ENCODE results near the gene RPS24. TPM values are rescaled to one million over a fixed set of nuclear protein-coding genes. Genes with fewer than 3 reads are reported as not detected.

Gene RPS24
- total RNA-seq, 1 experiment from 2014 or later = 9,576 TPM

DNA sequence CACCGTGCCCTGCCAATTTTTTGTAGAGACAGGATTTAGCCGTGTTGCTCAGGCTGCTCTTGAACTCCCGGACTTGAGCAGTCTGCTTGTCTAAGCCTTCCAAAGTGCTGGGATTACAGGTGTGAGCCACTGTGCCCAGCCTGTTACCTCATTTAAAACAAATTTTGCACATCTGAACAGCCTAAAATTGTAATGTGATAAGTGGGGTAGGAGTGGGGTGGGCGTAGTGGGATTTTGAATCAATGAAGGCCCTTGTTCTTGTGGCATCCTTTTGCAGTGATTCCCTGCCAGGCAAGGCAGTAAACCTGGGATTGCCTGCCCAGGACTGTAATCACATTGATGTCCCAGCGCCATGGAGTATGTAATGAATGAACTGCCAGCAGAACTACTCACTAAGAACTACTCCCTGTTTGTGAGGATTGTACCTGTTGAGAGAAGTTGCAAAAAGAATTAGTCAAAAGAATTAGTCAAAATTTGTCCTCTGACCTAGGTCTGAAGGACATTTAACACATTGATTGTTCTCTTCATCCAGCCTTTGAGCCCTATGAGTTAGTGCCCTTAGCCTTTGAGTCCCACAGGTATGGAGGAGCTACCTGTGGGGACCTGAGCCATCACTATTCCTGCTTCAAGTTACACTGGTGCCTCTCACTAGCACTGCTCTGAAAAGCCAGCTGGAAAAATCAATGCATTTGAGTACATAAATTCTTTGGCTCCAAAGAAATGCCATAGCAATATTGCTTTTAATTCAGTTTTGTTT, 5.3 kb downstream of the RPS24 start:
- CTCF ChIA-PET = interaction anchor here (0.6 kb wide), 1 partner anchor 122 kb away, joined by 4 read pairs; no protein-coding TSS in a partner anchor
- H3K4me1 ChIP-seq (ENCODE audit: insufficient read depth, low read length) = peaks cover 37% of the 10 kb centered on the region
- no TSS peak for BruUV-seq (replicated peaks)
- H3K36me3 ChIP-seq (ENCODE audit: low read depth, low read length) = peaks cover 87% of the 10 kb centered on the region
- H3K4me2 ChIP-seq (ENCODE audit: low read length) = peak overlapping the region; percentile 76; the same call in 1 of the 2 replicates
- no peak overlapping the region for H3K27ac ChIP-seq (ENCODE audit: low read length)
- no peaks in the 10 kb centered on the region for H3K9me2 ChIP-seq (replicated peaks; ENCODE audit: low read length)
- peaks cover 95% of the 10 kb centered on the region for H4K20me1 ChIP-seq (ENCODE audit: low read length)
- no peaks in the 10 kb centered on the region for H3K9me3 ChIP-seq (ENCODE audit: low read length)
- no peak overlapping the region for H3K4me3 ChIP-seq (ENCODE audit: low read length)
- POLR2A ChIA-PET (ENCODE audit: unreplicated experiment) = interaction anchor here (0.7 kb wide), 1 partner anchor 19 kb away, joined by 4 read pairs; no protein-coding TSS in a partner anchor
- intact Hi-C loops (cut with micrococcal nuclease) = no loop called here
- ATAC-seq = no peak
- TF ChIP-seq, protein P1, sequence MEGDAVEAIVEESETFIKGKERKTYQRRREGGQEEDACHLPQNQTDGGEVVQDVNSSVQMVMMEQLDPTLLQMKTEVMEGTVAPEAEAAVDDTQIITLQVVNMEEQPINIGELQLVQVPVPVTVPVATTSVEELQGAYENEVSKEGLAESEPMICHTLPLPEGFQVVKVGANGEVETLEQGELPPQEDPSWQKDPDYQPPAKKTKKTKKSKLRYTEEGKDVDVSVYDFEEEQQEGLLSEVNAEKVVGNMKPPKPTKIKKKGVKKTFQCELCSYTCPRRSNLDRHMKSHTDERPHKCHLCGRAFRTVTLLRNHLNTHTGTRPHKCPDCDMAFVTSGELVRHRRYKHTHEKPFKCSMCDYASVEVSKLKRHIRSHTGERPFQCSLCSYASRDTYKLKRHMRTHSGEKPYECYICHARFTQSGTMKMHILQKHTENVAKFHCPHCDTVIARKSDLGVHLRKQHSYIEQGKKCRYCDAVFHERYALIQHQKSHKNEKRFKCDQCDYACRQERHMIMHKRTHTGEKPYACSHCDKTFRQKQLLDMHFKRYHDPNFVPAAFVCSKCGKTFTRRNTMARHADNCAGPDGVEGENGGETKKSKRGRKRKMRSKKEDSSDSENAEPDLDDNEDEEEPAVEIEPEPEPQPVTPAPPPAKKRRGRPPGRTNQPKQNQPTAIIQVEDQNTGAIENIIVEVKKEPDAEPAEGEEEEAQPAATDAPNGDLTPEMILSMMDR (conservative IDR thresholded peaks at IDR 0.05; ENCODE audit: low read depth, low read length) = no peak
- TF ChIP-seq EZH2phosphoT487 (IDR thresholded peaks at IDR 0.05; ENCODE audit: borderline replicate concordance, low read length) (no peak), EZH2 (IDR thresholded peaks at IDR 0.05; ENCODE audit: low read length, unreplicated experiment) (no peak)
- no peaks in the 10 kb centered on the region for H3K27me3 ChIP-seq (ENCODE audit: low read length)
- H3K79me2 ChIP-seq (ENCODE audit: low read length) = peaks cover 80% of the 10 kb centered on the region
- H2AFZ ChIP-seq (ENCODE audit: low read length) = no peak overlapping the region
- no peak overlapping the region for H3K9ac ChIP-seq (ENCODE audit: low read length)
- H3F3A ChIP-seq (ENCODE audit: low read length, unreplicated experiment) = peaks cover 84% of the 10 kb centered on the region
- no peak for DNase-seq

DNA sequence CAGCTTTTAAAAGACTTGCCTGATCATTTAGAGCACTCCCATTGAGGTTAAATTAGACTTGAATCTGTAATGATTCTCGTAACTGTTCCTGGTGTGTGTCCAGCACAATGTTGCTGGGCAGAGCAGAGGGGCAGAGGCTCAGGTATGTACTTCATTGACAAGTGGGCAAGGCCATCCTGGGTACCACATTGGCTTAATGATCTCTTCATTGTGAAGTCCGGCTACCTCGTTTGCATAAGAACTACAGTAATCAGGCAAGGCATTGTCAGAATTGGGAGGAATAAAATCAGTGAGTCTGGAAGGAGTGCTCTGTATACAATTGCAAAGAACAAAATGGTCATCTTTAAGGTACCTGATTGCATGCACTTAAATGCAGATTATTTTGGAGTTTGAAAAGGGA, 6.1 kb downstream of the RPS24 start:
- DNase-seq = no peak
- Histone ChIP-seq H3K9me2 (replicated peaks; ENCODE audit: low read length) (no peaks in the 10 kb centered on the region), H2AFZ (ENCODE audit: low read length) (no peak overlapping the region), H3K27me3 (ENCODE audit: low read length) (no peaks in the 10 kb centered on the region), H3K79me2 (ENCODE audit: low read length) (peaks cover 72% of the 10 kb centered on the region), H3K4me2 (ENCODE audit: low read length) (no peak overlapping the region), H3K27ac (ENCODE audit: low read length) (no peak overlapping the region), H3K9ac (ENCODE audit: low read length) (no peak overlapping the region), H3K36me3 (ENCODE audit: low read depth, low read length) (peaks cover 81% of the 10 kb centered on the region), H4K20me1 (ENCODE audit: low read length) (peaks cover 96% of the 10 kb centered on the region), H3K4me1 (ENCODE audit: insufficient read depth, low read length) (peaks cover 36% of the 10 kb centered on the region), H3K4me3 (ENCODE audit: low read length) (no peak overlapping the region), H3F3A (ENCODE audit: low read length, unreplicated experiment) (peaks cover 91% of the 10 kb centered on the region), H3K9me3 (ENCODE audit: low read length) (no peaks in the 10 kb centered on the region)
- POLR2A ChIA-PET (ENCODE audit: unreplicated experiment) = no interaction called here
- ATAC-seq = no peak
- intact Hi-C loops (cut with micrococcal nuclease) = loop anchor here (10.0 kb wide), 2 partner anchors 765 to 1405 kb away; partner anchors contain the start of gene ZCCHC24
- BruUV-seq (replicated peaks) = no TSS peak
- no peak for TF ChIP-seq EZH2 (IDR thresholded peaks at IDR 0.05; ENCODE audit: low read length, unreplicated experiment)
- TF ChIP-seq, protein P1 (conservative IDR thresholded peaks at IDR 0.05; ENCODE audit: low read depth, low read length) = no peak
- CTCF ChIA-PET = interaction anchor here (0.6 kb wide), 1 partner anchor 122 kb away, joined by 4 read pairs; no protein-coding TSS in a partner anchor

All from PC-3 (cell line).